Hepatocyte (in vitro differentiated cells): ENCODE results near the gene ZNF597. TPM values are rescaled to one million over a fixed set of nuclear protein-coding genes. Genes with fewer than 3 reads are reported as not detected.

Experiments
- DNase-seq: peaks from one replicate; pipeline ENCODE4 v3.0.0-alpha.2; 2016; ENCODE audit warnings: low spot score
- H2AFZ ChIP-seq: fragments of 200-600 bp; sonication (generic); 2 replicates; pipeline ENCODE4 v1.6.0; 2016; ENCODE audit warnings: antibody characterized with exemption, mild to moderate bottlenecking
- H3K27ac ChIP-seq: fragments of 200-600 bp; sonication (generic); 2 replicates; pipeline ENCODE4 v1.5.1; 2016; ENCODE audit warnings: mild to moderate bottlenecking
- H3K27me3 ChIP-seq: fragments of 200-600 bp; sonication (generic); 2 replicates; pipeline ENCODE4 v1.6.1; 2016
- H3K36me3 ChIP-seq: fragments of 200-600 bp; sonication (generic); replicated peaks from 2 replicates; pipeline ENCODE4 v1.5.1; 2016; ENCODE audit warnings: low read depth; ENCODE audit not compliant: insufficient read depth
- H3K4me1 ChIP-seq: fragments of 200-600 bp; sonication (generic); 2 replicates; pipeline ENCODE4 v1.5.1; 2016; ENCODE audit warnings: mild to moderate bottlenecking, moderate library complexity; ENCODE audit not compliant: insufficient read depth
- H3K4me2 ChIP-seq: fragments of 200-600 bp; sonication (generic); 2 replicates; pipeline ENCODE4 v1.6.0; 2016
- H3K4me3 ChIP-seq: fragments of 200-600 bp; sonication (generic); 2 replicates; pipeline ENCODE4 v1.5.1; 2016; ENCODE audit warnings: mild to moderate bottlenecking
- H3K79me2 ChIP-seq: fragments of 200-600 bp; sonication (generic); 2 replicates; pipeline ENCODE4 v1.6.0; 2017; ENCODE audit warnings: mild to moderate bottlenecking
- H3K9me2 ChIP-seq: fragments of 200-600 bp; sonication (generic); replicated peaks from 2 replicates; pipeline ENCODE4 v1.6.0; 2017; ENCODE audit warnings: mild to moderate bottlenecking; ENCODE audit not compliant: insufficient read depth
- H3K9me3 ChIP-seq: fragments of 200-600 bp; sonication (generic); 2 replicates; pipeline ENCODE4 v1.5.1; 2016; ENCODE audit warnings: low read depth, mild to moderate bottlenecking
- H4K20me1 ChIP-seq: fragments of 200-600 bp; sonication (generic); 2 replicates; pipeline ENCODE4 v1.6.0; 2016; ENCODE audit warnings: mild to moderate bottlenecking; ENCODE audit not compliant: insufficient read depth, poor library complexity, severe bottlenecking
- CTCF ChIP-seq: fragments of 200-600 bp; sonication (generic); IDR thresholded peaks from 2 replicates; pipeline ENCODE4 v1.5.1; 2016; ENCODE audit warnings: antibody characterized with exemption, mild to moderate bottlenecking; ENCODE audit not compliant: poor library complexity
- EZH2 ChIP-seq: fragments of 200-600 bp; sonication (generic); IDR thresholded peaks from 2 replicates; pipeline ENCODE4 v1.6.1; 2016; ENCODE audit warnings: antibody characterized with exemption, mild to moderate bottlenecking, borderline replicate concordance
- EZH2phosphoT487 ChIP-seq: fragments of 200-600 bp; sonication (generic); IDR thresholded peaks from one replicate; pipeline ENCODE4 v1.6.1; 2018; ENCODE audit warnings: antibody characterized with exemption, mild to moderate bottlenecking, low read depth, moderate library complexity; ENCODE audit not compliant: unreplicated experiment, severe bottlenecking
- WGBS: methylation state at CpG from one replicate; pipeline ENCODE4 v1.1.6; 2016; ENCODE audit warnings: low lambda C conversion rate; ENCODE audit errors: missing lambda C conversion rate; 5-methylcytosine and 5-hydroxymethylcytosine counted together
- polyA plus RNA-seq: library from polyadenylated mRNA; unstranded; fragments of >200 nt; fragmentation: Nextera tagmentation; extraction: Ambion mirVana; gene quantifications from 2 replicates; pipeline ENCODE4 v1.2.1, GENCODE V29; 2016
- total RNA-seq: library from RNA; depleted of rRNA; stranded (reverse); fragments of >200 nt; gene quantifications from 2 replicates; pipeline ENCODE4 v1.2.3, GENCODE V29; 2014

The ZNF597 gene
- total and polyA plus RNA-seq, 2 experiments from 2014 or later, result 2.1 to 4.0 TPM

DNA sequence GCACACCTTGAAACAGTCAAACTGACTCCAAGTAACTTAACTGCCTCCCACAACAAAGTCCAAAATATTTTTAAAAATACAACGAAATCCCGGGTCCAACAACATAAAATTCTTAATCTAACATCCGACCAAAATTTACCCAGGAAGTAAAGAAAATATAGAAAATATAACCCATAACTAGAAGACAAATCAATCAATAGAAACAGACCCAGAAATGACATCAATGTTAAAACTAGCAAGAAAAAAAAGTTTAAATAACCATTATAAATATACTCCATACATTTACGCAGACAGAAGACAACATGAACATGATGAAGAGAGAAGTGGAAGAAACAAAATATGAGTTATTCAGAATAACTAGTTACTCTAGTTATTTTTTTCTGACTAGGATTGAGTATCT is 3.7 kb downstream of the ZNF597 start:
- H3K4me2 ChIP-seq, result no peak overlapping the region

GRCh38 chr16:3434373-3434772 is 8.9 kb downstream of the ZNF597 start:
- Histone ChIP-seq H3K27ac (no peak overlapping the region), H2AFZ (no peak overlapping the region), H3K79me2 (peaks cover 9% of the 10 kb centered on the region), H4K20me1 (no peaks in the 10 kb centered on the region), H3K4me3 (no peak overlapping the region), H3K36me3 (no peaks in the 10 kb centered on the region), H3K4me1 (no peaks in the 10 kb centered on the region), H3K27me3 (no peaks in the 10 kb centered on the region), H3K4me2 (no peak overlapping the region), H3K9me2 (no peaks in the 10 kb centered on the region), H3K9me3 (no peaks in the 10 kb centered on the region)
- no peak for TF ChIP-seq EZH2
- TF ChIP-seq CTCF, result no peak
- no peak for TF ChIP-seq EZH2phosphoT487
- DNase-seq, result no peak

More for the DNA sequence above, 3.7 kb downstream of the ZNF597 start:
- H3K9me2 ChIP-seq, result no peaks in the 10 kb centered on the region
- no peak overlapping the region for H3K4me3 ChIP-seq
- no peak overlapping the region for H3K27ac ChIP-seq
- H3K27me3 ChIP-seq, result no peaks in the 10 kb centered on the region
- H3K36me3 ChIP-seq, result peaks cover 4% of the 10 kb centered on the region
- H3K79me2 ChIP-seq, result peaks cover 41% of the 10 kb centered on the region
- DNase-seq, result no peak
- H3K4me1 ChIP-seq, result no peaks in the 10 kb centered on the region
- H3K9me3 ChIP-seq, result peaks cover 7% of the 10 kb centered on the region
- no peak overlapping the region for H2AFZ ChIP-seq
- TF ChIP-seq EZH2 (no peak), CTCF (no peak)
- WGBS, result 91% methylated on average over 4 of the region's 4 CpGs
- H4K20me1 ChIP-seq, result no peaks in the 10 kb centered on the region

GRCh38 chr16:3431779-3432219 is 11.5 kb downstream of the ZNF597 start:
- TF ChIP-seq EZH2, result no peak
- no peak for TF ChIP-seq EZH2phosphoT487
- no peak for TF ChIP-seq CTCF
- Histone ChIP-seq H3K9me3 (no peaks in the 10 kb centered on the region), H3K27me3 (no peaks in the 10 kb centered on the region), H3K4me2 (no peak overlapping the region), H3K9me2 (no peaks in the 10 kb centered on the region), H3K27ac (no peak overlapping the region), H2AFZ (no peak overlapping the region), H3K36me3 (no peaks in the 10 kb centered on the region), H3K4me3 (no peak overlapping the region), H3K79me2 (no peaks in the 10 kb centered on the region), H4K20me1 (no peaks in the 10 kb centered on the region), H3K4me1 (no peaks in the 10 kb centered on the region)
- DNase-seq, result no peak
- WGBS, result 96% methylated on average over 26 of the region's 26 CpGs
